ENCODE data around the gene CEP44. TPM values are rescaled to one million over a fixed set of nuclear protein-coding genes. Genes with fewer than 3 reads are reported as not detected.

Gene CEP44
- total and polyA plus RNA-seq, 12 donors, result 3.9 to 16.1 (median 12.4) TPM

DNA sequence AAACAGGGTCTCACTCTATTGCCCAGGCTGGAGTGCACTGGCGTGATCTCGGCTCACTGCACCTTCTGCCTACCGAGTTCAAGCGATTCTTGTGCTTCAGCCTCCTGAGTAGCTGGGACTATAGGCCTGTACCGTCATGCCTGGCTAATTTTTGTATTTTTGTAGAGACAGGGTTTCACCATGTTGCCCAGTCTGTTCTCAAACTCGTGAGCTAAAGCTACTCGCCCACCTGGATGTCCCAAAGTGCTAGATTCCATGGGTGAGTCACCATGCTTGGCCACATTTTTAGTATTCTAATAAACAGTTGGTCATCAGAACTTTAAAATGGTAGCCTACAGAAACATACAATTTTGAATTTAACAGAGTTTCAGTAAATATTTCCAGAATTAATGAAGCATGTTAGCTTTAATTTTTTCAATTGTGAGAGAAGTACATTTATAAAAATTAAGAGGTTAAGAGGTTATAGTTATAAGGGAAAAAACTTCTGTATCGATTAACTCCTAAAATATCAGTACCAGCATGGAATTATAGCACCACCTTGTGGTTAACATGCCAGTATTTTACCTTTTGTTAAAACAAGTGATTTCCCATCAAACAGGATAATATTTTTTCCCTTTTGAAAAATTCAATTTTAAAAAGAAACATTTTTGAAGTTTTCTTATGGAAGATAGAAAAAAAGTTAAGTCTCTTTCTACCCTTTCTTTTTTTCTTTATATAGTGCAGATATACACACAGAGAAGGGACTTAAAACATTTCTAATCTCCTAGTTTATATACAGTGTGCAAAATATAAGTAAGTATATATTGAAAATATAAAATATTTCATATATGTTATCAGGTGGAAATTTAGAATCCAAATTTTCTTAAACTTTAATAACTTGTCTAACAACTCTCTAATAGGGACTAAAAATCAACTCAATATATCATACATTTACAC, 35.4 kb downstream of the CEP44 start:
- TF ChIP-seq CTCF (IDR thresholded peaks at IDR 0.05), result peak; percentile 40 to 80 (median 74)
- Histone ChIP-seq H3K36me3 (peaks cover 0 to 47% (median 0%) of the 10 kb centered on the region in 9 donors), H3K9me3 (no peaks in the 10 kb centered on the region), H3K27ac (no peak overlapping the region), H3K4me3 (no peak overlapping the region), H3K27me3 (no peaks in the 10 kb centered on the region), H3K4me1 (no peaks in the 10 kb centered on the region)
- ATAC-seq, result no peak
- no peak for DNase-seq
- WGBS, 2 donors, result 76 to 83% methylated on average over 8 of the region's 8 CpGs
- intact Hi-C loops (cut with DNase I), result loop anchor here in 8 of 10 donors (2.0 to 10.0 kb wide), 6 partner anchors 84 to 1004 kb away; no protein-coding TSS in a partner anchor

DNA sequence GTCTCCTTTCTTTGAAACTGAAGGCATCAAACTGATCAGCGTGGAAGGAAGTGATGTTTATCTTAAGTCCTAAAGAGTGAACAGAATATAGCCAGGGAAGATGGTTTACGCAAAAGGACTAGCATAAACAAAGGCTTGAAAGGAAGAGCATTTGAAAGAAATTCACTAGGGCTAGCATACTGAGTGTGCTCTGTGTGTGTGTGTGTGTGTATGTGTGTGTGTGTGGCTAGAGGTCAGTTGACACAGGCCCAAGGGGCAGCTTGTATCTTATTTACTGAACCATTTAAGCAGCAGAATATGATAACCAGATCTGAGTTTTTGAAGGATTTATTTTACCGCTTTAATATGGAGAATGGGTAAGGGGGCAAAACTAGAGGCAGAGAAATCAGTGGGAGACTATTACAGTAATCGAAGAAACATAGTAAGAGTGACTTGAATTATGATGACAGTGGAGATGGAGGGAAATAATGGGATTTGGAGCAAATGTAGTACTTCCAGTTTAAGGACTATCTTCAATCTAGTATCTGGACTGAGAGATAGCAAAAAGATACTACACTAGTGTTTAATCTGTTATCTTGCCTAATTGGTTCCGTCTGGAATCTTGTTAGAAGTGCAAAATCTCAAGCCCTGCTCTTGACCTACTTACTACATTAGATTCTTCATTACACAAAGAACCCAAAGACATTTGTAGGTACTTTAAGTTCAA, 36.9 kb downstream of the CEP44 start:
- DNase-seq, result no peak
- 85 to 87% methylated on average over 5 of the region's 5 CpGs for whole genome bisulfite sequencing, 2 donors
- ATAC-seq, result no peak
- Histone ChIP-seq H3K9me3 (no peaks in the 10 kb centered on the region), H3K4me3 (no peak overlapping the region), H3K27me3 (no peaks in the 10 kb centered on the region), H3K36me3 (peaks cover 0 to 44% (median 0%) of the 10 kb centered on the region in 9 donors), H3K4me1 (no peaks in the 10 kb centered on the region), H3K27ac (no peak overlapping the region)
- intact Hi-C loops (cut with DNase I), result no loop called here
- TF ChIP-seq CTCF (IDR thresholded peaks at IDR 0.05), result no peak

DNA sequence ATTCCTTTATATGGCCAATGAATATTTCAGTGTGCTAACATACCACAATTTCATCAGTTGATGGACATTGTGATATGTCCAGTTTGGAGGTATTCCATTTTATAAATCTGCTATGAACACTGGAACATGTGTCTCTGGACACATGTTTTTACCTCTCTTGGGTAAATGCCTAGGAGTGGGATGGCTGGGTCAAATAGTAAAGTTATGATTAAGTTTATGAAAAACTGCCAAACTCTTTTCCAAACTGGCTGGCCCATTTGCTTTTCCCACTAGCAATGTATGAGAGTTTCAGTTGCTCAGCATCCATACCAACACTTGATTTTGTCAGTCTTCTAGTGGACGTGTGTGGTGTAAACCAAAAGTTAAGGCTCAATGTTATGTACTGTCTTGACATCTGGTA, 40.5 kb downstream of the CEP44 start:
- no peak overlapping the region for H3K27ac ChIP-seq
- H3K27me3 ChIP-seq, result no peaks in the 10 kb centered on the region
- TF ChIP-seq CTCF (IDR thresholded peaks at IDR 0.05), result no peak
- H3K4me3 ChIP-seq, result no peak overlapping the region
- DNase-seq (no peak), ATAC-seq (no peak)
- WGBS, 2 donors, result 82 to 97% methylated on average over 1 of the region's 1 CpG
- peaks cover 0 to 12% (median 0%) of the 10 kb centered on the region in 9 donors for H3K36me3 ChIP-seq
- no peaks in the 10 kb centered on the region for H3K9me3 ChIP-seq
- H3K4me1 ChIP-seq, result no peaks in the 10 kb centered on the region
- intact Hi-C loops (cut with DNase I), result no loop called here

GRCh38 chr4:174324725-174325124, 41.0 kb downstream of the CEP44 start:
- WGBS, 2 donors, result 86 to 87% methylated on average over 2 of the region's 2 CpGs
- peaks cover 0 to 7% (median 0%) of the 10 kb centered on the region in 9 donors for H3K36me3 ChIP-seq
- no peaks in the 10 kb centered on the region for H3K4me1 ChIP-seq
- H3K27me3 ChIP-seq, result no peaks in the 10 kb centered on the region
- DNase-seq, result no peak
- H3K4me3 ChIP-seq, result no peak overlapping the region
- ATAC-seq, result no peak
- intact Hi-C loops (cut with DNase I), result no loop called here
- H3K27ac ChIP-seq, result no peak overlapping the region
- no peak for TF ChIP-seq CTCF (IDR thresholded peaks at IDR 0.05)
- no peaks in the 10 kb centered on the region for H3K9me3 ChIP-seq
